8988T (cell line): Measurements from ENCODE around the gene TOP2A.

Experiments
- DNase-seq: peaks from one replicate; pipeline ENCODE4 v3.0.0; 2011

Gene TOP2A

DNA sequence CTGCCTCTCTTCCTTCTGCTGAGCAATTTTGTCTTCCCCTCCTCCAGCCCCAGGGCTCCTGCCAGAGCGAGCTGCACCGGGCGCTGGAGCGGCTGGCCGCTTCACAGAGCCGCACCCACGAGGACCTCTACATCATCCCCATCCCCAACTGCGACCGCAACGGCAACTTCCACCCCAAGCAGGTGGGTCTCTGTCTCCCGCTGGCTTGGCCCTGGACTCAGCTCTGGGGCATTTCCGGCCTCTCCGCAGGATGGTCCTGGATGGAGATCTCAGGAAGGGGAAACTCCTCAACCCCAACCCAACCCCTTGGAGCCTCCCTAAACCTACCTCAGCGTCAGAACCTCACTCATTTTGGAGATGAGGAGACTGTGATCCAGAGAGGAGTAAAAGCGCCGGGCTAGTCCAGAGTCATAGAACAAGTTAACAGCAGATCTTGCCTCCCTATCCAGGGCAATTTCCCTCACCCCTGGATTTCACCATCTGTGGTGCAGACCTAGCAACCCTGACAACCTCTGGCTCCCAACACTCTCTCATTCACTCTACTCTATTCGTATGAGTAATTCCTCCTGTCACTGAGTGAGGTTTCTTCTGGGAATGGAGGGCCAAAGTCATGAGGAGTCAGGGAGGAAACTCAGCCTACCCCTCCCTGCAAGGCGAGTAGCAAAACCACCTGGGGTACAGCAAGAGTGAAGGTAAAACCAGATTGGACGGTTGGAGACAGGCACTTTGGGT is 36.4 kb upstream of the TOP2A start:
- DNase-seq: no peak

DNA sequence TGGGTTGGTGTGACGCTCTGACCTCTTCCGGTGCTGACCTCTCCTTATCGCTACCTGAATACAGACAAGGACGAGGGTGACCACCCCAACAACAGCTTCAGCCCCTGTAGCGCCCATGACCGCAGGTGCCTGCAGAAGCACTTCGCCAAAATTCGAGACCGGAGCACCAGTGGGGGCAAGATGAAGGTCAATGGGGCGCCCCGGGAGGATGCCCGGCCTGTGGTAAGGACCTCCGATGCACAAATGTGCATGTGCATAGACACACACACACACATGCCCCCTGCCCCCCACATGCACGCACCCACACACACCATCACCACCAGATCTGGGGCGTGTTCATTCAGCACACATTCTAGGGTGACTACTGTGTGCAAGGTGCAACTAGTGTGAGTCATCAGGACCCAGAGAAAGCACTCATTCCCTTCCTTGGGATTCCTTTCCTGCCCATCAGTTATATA is 35.3 kb upstream of the TOP2A start:
- DNase-seq: no peak

DNA sequence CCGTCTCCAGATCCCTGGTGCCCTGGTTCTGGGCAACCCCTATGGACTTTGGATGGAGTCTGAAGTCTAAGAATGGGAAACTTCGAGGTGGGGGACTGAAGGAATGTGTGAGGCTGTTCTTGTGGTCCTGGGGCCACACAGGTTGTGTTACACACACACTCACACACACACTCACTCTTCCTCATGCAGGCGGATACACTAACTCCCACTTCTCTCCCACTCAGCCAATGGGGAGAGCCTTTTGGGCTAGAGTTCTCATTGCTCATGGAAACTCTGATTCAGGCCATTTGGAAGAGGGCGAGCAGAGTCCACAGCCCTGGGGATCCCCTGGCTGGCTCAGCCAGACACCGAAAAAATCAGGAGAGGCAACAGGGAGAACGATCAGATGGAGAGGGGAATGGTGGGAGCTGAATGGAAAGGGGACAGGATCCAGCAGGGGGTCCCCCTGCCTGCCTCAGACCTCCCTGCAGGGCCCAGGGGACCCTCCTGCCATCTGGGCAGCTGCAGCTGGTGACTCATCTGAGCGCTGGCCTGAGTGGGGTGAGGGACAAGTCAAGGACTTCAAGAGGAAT is 34.6 kb upstream of the TOP2A start:
- DNase-seq: no peak

DNA sequence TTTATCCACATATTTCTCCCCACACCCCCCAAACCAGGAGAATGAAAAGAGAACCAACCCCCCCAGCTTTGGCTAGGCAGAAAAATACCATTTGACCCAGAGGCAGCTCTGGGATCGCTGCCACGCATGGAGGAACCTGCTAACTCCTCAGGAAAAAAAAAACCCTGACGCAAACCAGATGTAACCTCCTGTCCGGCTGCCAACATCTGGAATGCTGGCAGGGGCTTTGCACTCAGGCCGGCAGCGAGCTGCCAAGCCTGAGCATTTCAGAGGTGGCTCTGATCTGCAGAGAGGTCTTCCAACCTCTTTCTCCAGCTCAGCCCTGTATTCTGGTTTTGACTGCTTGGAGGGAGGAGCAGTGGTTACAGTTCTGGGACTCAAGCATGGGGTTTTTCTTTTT is 33.7 kb upstream of the TOP2A start:
- no peak for DNase-seq

DNA sequence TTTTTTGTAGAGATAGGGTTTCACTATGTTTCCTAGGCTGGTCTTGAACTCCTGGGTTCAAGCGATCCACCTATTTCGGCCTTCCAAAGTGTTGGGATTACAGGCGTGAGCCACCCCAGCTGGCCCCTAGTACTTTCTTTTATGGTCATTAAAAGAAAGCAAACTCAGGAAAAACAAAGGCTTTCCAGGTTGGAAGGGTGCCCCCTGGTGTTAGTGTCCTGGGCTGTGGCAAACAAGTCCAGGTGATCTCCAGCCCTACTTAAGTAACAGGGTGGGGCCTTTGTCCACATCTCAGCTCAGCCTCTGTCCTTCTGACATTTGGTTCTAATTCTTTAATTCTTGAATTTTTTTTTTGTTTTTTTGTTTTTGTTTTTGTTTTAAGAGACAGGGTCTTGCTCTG is 32.5 kb upstream of the TOP2A start:
- peak; percentile 46 for DNase-seq

DNA sequence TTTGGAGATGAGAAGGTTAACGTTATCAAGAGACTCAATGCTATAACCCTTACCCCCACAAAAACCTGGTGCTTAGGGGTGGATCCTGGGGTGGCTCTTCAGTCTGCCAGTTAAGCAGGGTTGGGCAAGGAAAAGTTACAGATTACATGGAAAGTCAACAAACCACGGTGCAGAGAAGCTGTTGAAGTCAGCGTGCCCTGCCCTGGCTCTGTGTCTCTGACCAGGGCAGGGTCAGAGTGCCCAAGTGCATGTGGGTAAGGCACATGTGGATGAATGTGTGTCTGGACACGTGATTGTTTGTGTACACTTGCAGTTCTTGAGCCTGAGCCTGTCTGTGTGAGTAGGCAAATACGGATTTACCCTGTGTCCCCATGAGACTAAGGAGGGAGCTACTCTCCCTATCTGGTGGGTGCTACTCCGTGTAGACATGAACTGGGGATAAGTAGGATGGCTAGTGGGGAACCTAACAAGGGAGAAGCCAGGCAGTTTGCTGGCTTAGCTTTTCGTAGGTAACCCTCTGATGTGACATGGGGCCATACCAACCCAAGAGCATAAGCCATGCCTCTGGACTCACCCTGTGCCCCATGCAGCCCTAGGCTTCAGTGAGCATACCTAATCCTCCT is 31.1 kb upstream of the TOP2A start:
- DNase-seq: no peak

DNA sequence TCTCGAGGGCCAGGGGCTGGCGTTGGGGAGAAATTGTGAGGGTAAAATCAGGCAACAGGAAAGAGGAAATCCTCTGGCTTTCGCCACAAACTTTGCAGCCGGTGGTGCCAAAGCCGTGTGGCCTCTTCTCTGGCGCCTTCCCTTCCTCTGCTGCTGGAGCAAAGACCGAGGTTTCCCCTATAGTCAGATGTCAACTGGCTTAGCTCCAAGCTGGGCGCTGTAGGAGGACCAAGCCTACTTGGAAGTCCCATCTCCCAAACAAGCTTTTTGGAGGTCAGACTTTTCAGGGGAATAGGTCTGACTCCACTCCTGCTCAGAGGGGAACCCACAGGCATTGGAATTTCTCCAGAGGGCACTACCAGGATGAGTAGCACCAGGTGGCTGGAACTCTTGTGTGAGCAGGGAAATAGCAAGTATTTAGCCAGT is 30.5 kb upstream of the TOP2A start:
- DNase-seq: no peak

DNA sequence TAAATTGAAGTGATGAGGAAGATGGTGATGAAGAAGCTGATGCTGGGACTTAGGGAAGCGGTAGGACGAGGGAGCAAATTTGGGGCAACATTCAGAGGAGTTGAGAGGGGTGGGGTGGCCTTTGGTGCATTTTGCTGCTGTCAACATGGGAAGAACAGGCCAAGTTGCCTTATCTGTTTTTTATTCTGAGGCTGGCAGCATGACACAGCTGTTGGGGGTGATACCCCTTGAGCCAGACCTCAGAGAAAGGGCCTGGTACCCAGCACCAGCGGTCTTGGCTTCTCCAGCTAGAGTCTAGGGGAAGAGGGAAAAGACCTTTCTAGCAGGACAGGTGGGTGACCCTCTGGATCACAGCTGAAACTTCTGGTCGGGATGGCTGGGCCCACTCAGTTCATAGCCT is 30.1 kb upstream of the TOP2A start:
- DNase-seq: no peak

DNA sequence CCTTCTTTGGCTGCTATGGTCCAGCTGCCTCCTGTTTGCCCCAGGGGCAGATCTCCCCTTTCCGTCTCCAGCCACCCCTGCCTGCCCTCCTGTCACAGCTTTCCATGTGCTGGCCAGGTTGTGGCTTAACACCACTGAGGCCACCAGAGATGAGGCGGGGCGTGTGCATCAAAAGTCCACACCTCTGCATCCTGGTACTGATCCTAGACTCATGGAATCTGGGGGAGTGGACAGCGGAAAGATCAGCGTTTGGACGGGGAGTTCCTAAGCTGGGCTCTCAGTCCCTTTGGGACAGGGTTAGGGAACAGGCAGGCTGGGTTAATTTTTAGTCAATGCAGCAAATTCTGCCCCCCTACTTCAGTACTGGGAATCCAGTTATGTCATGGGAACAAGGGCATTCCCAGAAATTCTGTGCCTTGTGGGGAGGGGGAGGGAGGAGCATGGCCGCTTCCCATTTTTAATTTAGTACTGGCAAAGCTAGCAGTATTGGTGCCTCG is 29.5 kb upstream of the TOP2A start:
- no peak for DNase-seq

DNA sequence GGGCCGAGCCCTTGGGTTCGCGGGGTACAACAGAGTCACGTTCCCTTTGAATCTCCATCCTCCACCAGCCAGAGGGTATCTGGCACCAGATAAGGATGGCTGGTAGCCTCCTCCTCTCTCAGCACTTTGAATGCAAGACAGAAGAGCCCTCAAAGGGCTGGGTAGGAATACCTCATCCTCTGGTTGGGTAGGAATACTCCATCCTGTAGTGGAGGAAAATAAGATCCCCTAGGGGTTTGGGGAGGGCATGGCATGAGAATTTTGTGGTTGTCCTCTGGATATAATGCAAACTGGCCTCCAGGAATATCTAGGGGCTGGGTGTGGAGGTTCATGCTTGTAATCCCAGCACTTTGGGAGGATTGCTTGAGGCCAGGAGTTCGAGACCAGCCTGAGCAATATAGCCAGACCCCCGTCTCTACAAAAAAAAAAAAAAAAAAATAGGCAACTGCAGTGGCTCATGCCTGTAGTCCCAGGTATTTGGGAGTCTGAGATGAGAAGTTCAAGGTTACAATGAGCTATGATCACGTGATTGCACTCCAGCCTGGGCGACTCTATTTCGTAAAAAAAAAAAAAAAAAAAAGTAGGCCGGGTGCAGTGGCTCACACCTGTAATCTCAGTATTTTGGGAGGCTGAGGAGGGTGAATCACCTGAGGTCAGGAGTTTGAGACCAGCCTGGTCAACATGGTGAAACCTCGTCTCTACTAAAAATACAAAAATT is 28.2 kb upstream of the TOP2A start:
- no peak for DNase-seq

DNA sequence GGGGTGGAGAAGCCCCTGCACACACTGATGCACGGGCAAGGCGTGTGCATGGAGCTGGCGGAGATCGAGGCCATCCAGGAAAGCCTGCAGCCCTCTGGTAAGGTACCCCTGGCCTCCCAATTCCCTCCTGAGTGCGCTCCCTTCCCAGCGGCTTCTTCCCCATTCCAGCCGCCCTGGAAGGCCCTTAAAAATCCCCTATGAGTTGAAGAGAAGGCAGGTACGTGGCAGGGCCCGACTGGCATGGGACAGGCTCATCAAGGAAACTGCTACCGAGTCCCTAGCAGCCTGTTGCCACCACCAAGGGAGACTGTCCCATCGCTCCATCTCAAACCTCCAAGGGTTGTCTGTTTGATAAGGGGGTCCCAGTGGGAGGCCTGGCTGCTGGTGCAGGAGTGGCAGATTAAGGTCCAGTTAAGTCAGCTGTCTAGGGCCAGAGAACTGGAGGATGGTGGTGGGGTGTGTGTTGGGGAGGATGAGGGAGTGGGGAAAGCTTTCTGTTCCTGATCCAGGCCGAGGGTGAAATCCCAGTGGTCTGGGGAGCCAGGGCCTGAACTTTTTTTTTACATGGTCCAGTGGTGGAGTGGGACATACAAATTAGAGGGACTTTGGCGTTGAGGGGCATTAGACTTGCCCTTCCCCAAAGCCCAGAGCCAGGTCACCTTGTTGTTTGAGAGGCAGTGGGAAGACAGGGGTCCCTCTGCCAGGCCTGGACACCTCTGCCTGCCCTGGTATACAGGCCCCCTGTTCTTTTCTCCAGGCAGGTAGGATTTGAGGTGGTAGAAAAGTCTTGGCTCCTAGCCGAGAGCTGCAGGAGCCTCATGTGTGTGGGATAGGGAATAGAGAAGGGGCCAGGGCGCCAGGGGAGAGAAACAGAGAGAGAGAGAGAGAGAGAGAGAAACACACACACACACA is 26.5 kb upstream of the TOP2A start:
- no peak for DNase-seq

DNA sequence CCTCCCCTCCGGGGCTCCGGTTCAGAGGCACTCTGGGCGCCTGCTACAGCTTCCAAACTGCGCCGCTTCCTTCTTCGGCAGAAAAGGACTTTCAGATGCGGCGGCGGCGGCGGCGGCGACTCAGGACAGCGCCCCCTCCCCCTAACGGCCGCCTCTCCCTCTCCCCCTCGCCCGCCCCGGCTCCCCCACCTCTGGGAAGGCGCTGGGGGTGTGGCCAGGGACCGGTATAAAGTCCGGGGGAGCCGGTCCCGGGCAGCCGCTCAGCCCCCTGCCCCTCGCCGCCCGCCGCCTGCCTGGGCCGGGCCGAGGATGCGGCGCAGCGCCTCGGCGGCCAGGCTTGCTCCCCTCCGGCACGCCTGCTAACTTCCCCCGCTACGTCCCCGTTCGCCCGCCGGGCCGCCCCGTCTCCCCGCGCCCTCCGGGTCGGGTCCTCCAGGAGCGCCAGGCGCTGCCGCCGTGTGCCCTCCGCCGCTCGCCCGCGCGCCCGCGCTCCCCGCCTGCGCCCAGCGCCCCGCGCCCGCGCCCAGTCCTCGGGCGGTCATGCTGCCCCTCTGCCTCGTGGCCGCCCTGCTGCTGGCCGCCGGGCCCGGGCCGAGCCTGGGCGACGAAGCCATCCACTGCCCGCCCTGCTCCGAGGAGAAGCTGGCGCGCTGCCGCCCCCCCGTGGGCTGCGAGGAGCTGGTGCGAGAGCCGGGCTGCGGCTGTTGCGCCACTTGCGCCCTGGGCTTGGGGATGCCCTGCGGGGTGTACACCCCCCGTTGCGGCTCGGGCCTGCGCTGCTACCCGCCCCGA is 25.7 kb upstream of the TOP2A start, which contains the start of gene IGFBP4:
Gene IGFBP4, plus strand, starts transcription at position 255 of the 792 bp plus-strand sequence. Its CDS starts 286 bp downstream, at position 541.
- peak; percentile 75 for DNase-seq

DNA sequence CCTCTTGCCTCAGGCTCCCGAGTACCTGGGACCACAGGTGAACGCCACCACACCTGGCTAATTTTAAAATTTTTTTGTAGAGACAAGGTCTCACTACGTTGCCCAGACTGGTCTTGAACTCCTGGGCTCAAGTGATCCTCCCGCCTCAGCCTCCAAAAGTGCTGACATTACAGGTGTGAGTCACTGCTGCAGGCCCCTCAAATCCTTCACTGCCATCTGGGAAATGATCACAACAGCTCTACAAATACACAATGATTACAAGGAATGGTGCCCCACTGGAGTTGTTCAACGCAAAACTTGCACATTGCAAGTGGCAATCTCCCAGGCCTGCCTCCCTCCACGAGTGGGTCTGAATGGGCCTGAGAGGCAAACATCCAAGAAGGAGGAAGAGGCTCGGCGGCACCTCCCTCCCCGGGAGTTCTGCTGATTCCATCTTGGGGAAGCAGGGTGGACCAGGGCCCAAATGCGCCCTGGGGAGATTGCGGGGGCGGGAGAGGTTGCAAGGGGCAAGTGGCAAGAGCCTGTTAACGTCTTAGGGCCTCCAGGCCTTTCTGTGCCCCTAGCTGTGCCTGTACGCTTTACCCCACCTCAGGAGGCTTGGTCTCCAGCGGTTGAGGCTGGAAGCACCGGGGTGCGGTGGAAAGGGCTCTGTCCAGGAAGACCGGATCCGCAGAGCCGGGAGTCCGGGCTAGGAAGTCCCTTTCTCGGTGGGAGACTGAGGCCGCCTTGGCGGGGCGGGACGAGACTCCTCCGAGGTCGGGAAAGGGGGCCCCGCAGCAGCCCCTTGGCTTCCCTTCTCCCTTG is 24.9 kb upstream of the TOP2A start:
- DNase-seq: no peak

DNA sequence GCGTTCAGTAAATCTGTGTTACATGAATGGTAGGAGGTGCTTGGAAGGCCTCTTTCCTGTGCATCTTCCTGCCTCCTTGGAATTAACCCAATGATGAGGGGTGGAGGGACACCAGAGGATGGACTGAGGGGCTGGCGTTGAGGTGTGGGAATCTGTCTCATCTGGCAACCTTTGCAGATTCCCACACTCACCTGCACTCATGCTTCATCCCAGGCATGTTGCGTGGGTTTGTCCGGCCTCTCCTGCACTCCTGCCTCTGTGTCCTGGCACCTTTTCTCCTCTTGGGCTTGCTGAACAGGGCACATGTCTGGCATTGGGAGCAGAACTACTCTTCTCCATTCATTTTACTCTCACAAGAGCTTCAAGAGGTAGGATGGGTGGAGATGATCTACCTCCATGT is 22.5 kb upstream of the TOP2A start:
- DNase-seq: no peak

DNA sequence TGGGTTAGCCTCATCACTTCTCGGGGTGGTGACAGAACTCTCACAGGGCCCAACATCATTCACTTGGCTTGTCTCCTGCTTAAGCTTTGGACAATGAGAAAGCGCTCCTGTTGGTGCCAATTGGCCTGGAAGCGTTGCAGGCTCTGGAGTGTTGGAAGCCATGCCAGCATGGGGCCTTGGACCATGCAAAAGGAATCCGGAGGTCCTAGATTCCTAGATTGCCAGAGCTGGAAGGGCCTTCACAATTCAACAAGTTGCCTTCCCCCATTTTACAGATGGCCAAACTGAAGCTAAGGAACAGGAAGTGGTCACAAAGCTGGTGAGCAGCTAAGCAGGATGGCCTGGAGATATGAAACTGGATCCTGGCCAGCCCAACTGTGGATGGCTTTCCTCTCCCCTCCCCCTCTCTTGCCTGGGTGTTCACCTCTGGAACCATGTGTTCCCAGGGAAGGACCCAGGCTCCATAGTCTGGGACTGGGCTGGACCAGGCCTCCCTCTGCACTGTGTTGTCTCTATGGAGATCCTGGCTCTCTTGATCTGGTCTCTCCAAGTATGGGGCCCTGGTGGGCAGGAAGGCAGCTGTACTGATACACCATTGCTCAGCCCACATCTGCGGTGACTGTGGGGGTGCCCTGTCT is 19.5 kb upstream of the TOP2A start:
- DNase-seq: no peak

DNA sequence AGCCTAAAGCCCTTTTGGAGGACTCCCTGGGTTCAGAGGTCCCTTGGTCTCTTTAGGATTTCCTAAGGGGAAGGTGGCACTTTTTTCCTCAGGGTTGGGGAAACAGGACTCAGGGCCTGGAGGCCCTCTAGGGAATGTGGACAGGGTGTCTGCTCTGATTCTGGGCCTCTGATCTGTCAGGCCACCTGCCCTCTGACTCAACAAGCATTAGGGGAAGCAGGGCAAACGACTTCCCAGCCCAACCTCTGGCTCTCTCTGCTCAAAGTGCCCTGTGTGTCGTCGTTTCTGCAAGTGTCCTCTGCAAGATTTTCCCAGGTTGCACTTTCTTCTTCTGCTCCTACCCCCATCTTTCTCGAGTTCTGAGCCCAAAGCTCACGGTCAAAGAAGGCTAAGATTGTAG is 18.9 kb upstream of the TOP2A start:
- no peak for DNase-seq

DNA sequence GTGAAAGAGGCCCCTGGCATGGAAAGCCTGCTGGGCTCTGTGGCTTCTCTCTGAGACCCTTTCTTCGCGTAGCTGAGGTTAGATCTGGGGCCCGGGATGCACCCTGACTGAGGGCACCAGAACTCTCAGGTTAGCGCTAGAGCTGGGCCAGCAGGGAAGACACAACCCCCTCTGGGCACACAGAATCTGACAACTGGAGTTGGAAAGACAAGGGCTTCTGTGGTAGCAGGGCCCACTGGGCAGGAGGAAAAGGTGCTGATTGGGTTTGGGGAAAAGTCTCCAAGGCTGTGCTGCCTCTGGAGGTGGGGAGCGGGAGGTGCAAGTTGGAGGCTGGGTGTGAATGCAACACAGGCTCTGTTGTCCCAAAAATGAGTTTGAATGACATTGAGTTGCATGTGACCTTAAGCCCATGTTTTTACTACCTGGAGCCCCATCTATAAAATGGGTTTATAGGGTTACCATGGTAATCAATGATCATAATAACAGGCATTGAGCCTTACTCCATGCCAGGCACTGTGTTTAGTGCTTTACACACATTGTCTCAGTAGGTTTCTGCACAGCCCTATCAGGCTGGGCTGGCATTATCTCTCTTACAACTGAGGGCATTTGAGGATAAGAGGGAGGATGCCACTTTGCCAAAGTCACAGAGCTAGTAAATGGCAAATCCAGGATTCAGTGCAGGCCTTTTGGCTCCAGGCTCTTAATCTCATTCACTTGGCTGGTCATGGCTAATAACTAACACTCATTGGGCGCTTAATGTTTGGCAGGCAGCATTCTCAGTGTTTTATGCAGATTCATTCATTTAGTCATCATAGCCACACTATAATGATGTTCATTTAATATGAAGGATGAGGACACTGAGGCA is 16.1 kb upstream of the TOP2A start:
- no peak for DNase-seq

DNA sequence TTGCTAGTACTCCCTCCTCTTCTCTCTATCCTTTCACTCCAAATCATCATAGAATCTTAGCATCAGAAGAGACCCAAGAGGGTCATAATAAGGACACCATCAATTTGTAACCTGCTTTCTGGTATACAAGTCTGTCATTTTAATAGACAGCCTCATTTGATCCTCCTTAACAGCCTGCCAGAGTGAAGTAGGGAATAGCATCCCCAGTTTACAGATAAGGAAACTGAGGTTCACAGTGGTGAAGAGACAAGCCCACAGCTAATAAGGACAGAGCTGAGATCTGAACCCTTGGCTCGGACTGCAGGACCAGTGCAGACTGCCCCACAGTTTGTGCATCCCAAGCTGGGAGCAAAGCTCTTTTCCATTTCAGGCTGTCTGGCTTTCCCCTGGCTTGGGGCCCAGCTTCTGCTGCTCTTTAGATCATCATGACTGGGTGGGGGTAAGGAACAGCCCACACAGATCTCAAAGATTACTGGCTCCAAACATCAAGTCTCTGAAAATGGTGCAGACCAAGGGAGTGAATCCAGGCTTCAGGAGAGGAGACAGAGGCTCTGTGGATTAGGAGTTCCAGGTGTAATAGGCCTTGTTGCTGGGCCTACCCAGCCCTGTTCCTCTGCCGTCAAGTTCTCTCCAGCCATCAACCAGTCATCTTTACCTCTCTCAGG is 15.3 kb upstream of the TOP2A start:
- DNase-seq: no peak

DNA sequence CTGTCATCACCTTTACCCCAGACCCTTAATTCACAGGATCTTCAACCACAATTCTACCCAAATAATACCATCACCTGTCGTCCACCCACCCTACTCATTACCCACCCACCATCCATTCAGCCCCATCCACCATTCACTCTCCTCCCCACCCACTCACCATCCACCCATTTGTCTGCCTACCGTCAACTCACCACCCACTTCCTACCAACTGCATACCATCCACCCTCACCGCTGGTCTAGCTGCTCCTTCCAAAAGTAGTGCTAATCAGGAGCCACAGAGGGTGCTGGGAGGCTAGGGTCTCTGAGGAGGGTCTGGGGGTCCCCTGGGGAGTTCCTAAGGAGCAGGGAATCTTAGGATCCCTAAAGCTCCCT is 13.5 kb upstream of the TOP2A start:
- DNase-seq: no peak
